GM21528 (cell line): ENCODE data around the gene DNM1.

Experiments
- ATAC-seq: cut with Tn5 transposase; IDR thresholded peaks from one replicate; pipeline ENCODE4 v1.9.1; 2021; ENCODE audit warnings: mild to moderate bottlenecking, moderate library complexity; ENCODE audit not compliant: unreplicated experiment, low FRiP score

Gene DNM1

DNA sequence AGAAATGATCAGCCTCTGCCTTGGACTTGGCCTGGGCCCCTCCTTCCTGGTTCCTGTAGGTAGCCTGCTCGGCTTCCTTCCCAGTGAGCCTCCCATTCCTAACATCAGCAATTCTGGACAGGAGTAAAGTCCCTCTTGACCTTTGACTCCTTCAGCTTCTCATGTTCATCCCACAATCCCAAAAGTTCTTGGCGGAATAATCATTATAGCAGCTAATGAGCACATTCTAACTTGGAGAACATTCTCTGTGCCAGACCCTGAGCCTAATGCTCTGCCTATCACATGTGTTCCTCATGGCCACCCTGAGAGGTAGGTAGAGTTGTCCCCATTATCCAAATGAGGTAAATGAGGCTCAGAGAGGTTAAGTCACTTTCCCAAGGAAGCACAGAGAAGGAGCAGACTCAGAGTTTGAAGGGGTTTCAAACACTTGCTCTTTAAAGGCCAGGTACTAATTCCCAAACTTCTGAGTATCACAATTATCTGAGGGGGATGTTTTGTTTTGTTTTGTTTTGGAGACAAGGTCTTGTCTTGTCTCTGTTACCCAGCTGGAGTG is 94.1 kb downstream of the DNM1 start:
- no peak for ATAC-seq

DNA sequence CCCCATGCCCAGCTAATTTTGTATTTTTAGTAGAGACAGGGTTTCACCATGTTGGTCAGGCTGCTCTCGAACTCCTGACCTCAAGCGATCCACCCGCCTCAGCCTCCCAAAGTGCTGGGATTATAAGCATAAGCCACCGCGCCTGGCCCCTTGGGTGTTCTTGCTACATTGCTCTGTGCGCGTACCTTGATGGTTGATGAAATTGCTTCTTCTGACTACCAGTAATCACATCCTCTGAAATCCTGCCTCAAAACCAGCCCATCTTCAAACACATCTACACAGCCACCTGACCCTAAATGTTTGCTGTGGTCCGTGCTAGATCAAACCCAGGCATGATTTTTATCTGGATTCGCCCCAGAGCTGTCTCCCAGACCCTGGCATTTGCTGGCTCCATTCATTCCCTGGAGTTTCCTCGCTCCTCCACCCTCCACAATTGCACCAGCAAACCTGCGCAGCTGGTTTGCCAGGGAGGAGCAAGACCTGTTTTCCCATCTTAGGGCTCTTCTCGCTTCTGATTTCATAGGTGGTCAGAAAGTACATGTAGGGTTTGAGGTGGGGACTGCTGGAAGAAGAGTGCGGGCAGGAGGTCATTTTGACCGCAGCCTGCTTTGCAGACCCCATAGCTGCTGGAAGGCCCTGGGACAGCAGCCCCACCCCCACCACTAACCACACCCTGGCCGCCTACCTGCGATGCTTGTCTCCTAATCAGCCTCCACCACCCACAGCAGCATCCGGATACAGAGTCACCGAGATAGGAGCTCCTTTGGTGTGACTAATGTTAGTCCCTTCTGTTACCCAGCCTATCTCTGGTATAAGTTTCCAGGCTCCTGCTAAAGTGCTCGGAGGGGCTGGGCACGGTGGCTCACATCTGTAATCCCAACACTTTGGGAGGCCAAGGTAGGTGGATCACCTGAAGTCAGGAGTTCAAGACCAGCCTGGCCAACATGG is 95.6 kb downstream of the DNM1 start:
- ATAC-seq: no peak

DNA sequence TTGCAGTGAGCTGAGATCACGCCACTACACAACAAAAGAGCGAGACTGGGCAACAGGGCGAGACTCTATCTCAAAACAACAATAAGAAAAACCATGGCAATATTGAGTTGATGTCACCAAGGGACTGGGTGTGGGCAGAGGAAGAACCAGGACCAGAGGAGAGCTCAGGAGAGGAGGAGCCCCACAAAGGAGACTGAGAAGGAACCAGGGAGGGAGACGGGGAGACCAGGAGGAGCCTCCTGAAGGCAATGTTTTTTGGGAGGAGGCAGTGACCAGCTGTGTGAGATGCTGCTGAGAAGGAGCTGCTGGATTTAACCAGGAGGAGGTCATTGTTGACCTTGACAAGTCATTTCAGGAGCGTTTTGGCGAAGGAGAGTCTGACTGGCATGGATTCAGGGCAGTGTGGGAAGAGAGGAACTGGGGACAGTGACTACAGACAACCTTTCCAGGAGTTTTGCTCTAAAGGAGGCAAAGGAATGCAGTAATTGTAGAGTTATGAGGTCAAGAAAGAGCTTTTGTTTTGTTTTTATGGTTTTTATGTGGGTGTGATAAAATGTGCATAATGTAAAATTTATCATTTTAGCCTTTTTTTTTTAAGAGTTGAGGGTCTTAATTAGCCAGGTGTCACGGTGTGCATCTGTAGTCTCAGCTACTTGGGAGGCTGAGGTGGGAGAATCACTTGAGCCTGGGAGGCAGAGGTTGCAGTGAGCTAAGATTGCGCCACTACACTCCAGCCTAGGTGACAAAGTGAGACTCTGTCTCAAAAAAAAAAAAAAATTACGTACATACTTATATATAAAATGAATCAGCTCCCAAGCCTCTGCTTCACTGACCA is 101.2 kb downstream of the DNM1 start:
- no peak for ATAC-seq
